Putamen (tissue), 1 donor: ENCODE measurements around the gene IP6K1.
"Not testable (repeated sequence)": the region's sequence is repeated elsewhere in the genome, so short reads cannot be mapped to it uniquely, and the experiment has no call there.

Experiments
- DNase-seq: peaks from one replicate; pipeline ENCODE4 v3.0.0-alpha.2; 2016; ENCODE audit warnings: low spot score

The IP6K1 gene

GRCh38 chr3:49786357-49787181 is at the start of gene IP6K1:
TSS of gene IP6K1 (minus strand) at chr3:49786542. CDS start at chr3:49748040, 38,502 bp downstream.
- DNase-seq, result peak; percentile 100

DNA sequence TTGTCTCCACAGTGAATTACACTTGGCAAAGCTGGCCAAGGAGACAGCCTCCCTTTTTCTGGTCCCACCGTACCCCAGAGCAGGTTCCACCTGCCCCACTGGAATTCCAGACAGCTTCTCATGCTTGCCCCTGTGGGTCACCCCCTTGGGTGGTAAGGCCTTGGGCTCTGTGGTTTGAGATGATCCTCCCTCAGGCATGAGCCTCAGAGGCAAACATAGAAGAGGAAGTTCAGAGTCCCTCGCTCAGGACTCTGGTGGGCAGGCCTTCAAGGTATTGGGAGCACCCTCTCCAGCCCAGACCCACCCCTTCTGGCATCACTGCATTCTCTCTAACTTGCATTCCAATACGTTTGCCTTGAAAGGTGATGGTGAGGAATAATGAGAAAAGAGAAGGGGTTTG is 45.0 kb upstream of the IP6K1 start:
- no peak for DNase-seq

DNA sequence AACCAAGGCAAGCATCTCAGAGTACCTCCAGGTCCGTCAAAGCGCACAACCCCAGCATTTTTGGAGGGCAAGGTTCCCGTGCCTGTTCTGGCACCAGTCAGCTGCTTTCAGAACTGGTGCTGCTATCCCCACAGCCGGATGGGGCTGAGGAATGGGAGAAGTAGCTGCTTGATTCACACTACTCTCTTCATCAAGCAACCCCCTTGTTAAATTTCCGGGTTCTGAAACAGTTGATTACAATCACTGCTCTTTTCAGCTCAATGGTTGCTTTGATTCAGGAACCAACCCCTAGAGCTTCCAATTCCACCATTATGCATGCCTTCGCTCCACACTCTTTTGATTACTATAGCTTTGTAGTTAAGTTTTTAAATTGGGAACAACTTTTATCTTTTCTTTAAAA is 39.7 kb upstream of the IP6K1 start:
- no peak for DNase-seq

GRCh38 chr3:49823131-49823530 is 36.8 kb upstream of the IP6K1 start:
- not testable (repeated sequence) for DNase-seq

DNA sequence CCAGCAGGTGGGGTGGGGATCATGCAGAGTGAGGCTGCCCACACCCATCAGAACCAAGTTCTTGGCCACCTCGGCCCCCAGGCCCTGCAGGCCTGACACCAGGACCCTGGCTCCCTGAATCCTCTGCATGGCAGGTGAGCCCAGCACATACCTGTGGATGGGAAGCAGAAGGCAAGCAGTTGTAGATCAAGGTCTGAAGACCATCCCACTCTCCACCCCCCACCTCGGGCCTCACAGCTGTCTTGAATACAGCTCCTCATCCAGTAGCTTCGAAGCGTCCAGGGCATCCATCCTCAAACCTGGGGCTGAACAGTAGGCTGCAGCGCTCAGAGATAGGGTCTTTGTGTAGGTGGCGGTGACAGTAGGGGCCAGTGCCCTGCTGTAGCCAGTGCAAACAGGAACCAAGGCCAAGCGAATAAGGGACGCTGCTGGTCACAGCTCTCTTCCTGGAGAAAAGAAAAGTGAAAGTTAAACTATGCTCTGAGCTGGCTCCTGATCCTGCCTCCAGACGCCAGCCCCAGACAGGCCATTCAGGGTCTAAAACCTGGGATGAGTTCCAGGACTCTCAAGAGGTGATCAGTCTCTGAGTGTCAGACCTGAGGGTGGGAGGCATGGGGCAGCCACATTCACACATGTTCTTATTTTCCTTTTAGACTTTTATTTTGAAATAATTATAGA is 27.3 kb upstream of the IP6K1 start, which contains the start of gene UBA7:
TSS of gene UBA7 (minus strand) at position 457 of the 678 bp plus-strand sequence. CDS start at position 291, 166 bp downstream.
- no peak for DNase-seq

DNA sequence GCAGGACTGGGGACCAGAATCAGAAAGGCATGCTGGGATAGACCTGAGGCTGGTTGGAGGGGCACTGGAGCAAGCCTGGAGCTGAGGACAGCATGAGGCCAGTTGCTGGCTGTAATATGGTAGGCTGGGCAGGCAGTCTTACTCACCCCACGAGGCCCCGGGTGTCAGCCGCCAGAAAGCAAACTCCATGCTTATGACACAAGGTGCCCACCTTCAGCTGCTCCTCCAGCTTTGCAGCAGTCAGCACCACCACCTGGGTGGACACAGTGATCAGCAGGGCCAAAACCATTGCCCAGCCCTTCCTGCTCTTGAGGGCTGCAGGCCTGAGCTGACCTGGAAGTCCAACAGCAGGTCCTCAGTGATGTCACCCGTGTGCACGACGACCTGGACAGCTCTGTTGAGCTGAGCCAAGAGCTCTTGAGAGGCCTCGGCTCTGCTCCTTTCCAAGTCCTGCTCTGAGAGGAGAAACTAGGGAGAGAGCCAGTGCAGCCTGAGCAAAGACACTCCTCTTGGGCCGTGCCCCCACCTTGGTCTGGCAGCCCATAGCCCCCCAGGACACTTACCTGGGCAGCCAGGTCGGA is 26.7 kb upstream of the IP6K1 start:
- DNase-seq, result no peak

DNA sequence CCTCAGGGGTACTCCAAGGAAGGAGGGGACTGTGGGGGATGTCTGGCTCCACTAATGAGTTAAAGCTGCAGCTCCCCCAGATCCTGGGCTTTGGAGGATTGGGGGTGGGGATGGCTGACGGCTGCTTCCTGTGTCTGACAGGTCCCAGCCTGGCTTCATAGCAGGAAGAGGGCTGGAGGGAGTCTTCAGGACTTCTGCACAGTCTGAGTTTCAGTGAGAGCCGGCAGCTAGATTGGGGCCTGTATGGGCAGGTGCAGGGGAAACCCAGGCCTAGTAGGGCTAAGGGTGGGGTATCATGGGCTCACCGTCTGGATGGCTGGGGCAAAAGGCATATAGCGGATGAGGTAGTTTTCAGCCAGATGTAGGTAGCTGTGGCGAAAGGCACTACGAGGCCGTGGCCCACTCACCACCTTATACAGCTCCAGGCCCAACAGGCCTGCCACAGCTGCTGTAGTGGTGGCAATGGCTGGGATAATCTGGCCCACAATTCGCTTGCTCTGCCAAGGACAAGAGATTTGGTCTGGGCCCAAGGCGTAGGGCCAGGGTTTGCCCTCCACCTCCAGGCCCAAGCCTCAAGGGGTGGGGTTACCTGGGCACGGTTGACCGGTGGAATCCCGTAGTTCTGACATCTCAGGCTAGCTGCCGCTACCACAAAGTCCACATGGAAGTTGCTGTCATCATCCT is 21.2 kb upstream of the IP6K1 start:
- DNase-seq, result no peak

GRCh38 chr3:49806850-49807249 is 20.5 kb upstream of the IP6K1 start:
- DNase-seq, result no peak

DNA sequence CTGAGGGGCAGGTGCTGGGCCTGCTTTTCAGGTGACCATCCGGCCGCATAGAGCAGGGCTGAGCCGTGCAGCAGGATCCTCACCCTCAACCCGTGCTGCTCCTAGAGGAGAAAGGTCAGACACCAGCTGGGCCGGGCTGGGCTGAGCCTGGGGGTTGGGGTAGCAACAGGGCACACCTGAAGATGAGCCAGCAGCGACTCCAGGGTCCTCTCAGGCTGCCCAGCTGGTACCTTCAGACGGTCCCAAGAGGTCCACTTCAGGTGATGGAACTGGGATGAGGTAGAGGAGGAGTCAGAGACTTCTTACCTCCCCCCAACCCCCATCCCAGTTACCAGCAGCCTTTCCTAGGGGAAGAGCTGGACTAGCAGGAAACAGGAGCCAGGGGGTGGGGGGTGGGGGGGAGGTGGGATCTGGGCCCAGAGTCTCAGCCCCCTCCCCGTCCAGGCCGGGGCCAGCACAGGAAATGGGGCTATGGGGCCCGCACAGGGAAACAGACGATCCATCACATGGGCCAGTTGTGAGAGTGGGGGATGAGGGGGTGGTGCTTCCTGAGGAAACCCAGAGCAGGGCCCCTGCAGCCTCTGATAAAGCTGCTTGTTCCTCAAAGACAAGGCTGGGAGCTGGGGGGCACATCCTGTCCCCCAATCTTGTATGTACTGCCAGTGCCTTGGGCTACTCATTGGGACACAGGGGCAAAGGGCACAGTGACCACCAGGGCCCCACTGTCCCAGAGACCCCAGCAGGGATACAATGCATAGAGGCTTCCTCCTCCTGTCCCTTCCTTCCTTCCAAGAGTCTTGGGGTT is 19.8 kb upstream of the IP6K1 start:
- no peak for DNase-seq

DNA sequence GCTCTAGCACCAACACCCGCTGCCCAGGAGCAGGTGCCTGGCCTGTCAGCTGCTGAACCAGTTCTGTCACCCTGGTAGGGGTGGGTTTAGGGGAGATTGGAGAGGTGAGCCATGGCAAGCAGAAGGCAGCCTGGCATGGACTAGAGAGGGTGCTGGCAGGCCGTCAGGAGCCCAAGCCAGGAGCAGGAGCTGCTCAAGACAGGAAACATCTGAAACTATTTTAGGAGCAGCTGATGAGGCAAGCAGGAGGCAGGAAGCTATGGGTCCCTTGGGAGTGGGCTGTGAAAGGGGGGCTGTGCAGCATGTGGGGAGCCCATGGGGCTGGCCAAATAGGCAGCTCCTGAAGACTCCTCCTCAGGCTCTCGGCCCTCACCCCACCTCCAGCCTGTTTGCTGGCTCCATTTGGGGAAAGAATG is 19.0 kb upstream of the IP6K1 start:
- no peak for DNase-seq

- no peak for DNase-seq
Measured at GRCh38 chr3:49804141-49805041, 18.0 kb upstream of the IP6K1 start.

DNA sequence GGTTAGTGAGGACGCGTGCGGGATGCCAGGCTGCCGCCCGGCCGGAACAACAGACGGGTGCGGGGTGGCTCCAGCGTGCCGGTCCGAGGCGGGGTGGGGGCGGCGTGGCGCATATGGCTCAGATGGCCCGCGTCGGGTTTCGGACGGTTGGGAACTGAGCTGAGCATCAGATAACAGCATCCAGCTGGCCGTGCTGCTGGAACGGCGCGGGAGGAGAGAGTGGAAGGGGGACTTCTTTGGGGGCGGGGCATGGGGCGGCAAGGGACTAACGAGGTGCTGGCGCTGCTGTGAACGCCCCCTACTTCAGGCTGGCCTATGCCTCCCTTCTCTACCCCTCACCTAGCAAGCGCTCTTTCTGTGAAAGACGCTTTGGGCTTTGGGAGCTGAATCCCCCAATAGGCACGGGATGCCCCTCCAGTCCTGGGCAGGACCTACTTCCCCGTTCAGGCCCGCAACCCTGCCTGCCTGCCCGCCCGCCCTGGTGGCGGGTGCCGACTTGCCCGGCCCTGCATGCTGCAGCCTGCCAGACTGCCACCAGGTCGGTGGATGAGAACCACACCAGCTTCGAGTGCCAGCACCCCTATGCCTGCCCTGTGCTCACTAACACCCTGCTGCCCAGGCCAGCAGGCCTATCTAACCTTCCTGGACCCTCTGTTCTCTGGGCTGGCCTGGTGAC is 17.3 kb upstream of the IP6K1 start:
- no peak for DNase-seq

DNA sequence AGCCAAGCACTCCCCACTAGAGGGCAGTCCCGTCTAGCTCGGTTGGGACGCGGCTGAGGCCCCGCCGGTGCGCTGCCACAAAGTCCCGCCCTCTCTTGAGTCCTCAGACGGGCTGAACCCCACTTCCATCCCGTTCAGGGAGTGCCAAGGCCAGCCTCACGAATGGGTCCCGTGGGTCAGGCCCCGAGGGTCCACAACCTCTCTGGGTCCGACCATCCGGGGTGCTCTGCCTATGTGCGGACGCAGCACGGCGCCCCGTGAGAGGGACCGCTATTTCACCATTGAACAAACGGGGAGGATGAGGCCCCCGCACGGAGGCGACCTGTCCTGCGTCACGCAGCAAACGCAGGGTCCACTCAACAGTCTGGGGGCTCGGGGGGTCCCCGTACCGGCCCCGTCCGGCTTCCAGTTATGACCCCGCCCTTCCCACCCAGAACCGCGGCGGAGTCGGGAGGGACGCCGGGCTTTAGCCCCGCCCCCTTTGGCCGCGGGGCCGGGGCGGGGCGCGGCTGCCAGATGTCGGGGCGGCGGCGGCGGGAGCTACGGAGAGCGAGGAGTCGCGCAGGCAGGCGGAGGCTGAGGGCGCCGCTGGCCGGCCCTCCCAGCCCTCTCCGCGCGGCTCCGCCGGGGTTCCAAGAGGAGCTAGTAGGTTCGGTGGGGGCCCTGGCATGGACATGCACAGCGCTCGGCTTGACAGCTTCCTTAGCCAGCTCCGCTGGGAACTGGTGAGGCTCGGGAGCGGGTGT is 16.6 kb upstream of the IP6K1 start, which contains the start of gene INKA1:
TSS of gene INKA1 (plus strand) at position 543 of the 746 bp plus-strand sequence. CDS start at position 675, 132 bp downstream.
- DNase-seq, result peak; percentile 78

DNA sequence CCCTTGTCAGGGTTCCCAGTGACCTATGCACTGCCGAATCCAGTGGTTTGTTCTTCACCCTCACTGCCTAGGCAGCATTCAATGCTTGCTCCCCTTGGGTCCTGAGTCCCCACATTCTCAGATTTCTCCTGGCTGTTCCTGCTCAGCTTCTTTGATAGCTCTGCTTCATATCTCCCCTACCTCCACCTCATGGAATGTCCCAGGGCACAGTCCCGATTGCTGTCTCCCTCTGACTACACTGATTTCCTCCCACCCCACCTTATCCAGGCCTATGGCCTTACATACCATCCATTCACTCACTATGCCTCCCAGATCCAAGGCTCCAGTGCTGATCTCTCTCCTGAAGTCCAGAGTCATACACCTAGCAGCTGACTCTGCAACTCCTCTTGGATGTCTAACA is 14.8 kb upstream of the IP6K1 start:
- no peak for DNase-seq

- DNase-seq, result no peak
Measured at GRCh38 chr3:49799761-49800160, 13.4 kb upstream of the IP6K1 start, which contains the start of gene CDHR4. TSS of gene CDHR4 (minus strand) at chr3:49799873. CDS start at chr3:49799812, 61 bp downstream.

DNA sequence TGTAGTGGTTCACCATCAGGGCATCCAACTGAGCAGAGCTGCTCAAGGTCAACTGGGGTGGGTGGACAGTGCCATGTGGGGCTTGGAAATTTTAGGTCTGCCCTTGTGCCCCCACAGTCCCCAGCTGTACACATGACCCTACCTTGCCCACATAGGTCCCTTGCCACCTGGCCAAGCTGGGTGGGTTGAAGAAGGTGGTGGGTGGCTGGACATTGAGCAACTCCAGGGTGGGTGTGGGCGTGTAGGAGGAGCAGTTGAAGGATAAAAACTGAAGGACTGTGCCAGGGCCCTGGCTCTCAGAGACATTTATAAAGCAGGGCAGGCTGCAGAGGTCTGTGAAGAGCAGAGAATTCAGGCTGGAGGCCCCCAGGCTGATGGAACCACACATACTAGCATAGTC is 12.8 kb upstream of the IP6K1 start:
- DNase-seq, result no peak

GRCh38 chr3:49794926-49795905 is 8.9 kb upstream of the IP6K1 start:
- no peak for DNase-seq

- DNase-seq, result no peak
Measured at GRCh38 chr3:49794431-49794830, 8.1 kb upstream of the IP6K1 start.
